ENCODE results near the gene TYW1B.
"Not testable (repeated sequence)": the region's sequence is repeated elsewhere in the genome, so short reads cannot be mapped to it uniquely, and the experiment has no call there.

- TF ChIP-seq EZH2 (IDR thresholded peaks at IDR 0.05; ENCODE audit: insufficient read depth, low read length) = not testable (repeated sequence)
- TF ChIP-seq, protein P1, sequence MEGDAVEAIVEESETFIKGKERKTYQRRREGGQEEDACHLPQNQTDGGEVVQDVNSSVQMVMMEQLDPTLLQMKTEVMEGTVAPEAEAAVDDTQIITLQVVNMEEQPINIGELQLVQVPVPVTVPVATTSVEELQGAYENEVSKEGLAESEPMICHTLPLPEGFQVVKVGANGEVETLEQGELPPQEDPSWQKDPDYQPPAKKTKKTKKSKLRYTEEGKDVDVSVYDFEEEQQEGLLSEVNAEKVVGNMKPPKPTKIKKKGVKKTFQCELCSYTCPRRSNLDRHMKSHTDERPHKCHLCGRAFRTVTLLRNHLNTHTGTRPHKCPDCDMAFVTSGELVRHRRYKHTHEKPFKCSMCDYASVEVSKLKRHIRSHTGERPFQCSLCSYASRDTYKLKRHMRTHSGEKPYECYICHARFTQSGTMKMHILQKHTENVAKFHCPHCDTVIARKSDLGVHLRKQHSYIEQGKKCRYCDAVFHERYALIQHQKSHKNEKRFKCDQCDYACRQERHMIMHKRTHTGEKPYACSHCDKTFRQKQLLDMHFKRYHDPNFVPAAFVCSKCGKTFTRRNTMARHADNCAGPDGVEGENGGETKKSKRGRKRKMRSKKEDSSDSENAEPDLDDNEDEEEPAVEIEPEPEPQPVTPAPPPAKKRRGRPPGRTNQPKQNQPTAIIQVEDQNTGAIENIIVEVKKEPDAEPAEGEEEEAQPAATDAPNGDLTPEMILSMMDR (IDR thresholded peaks at IDR 0.05; ENCODE audit: insufficient read depth, low read depth, low read length) = not testable (repeated sequence)
These were observed 98.9 kb downstream of the TYW1B start for GRCh38 chr7:72729130-72729529.

Measured in astrocyte (in vitro differentiated cells and primary cell).